Adrenal gland (tissue), 5 donors: ENCODE measurements around the gene PDCD10.

Source experiments
- CTCF ChIP-seq, 6 experiments: fragments of 450-650 bp in 4 of 6; fragments of 200-600 bp in 2 of 6; sonication (generic) in 1 of 6; IDR thresholded peaks; 1 replicate in 5 of 6; 2 replicates in 1 of 6; pipeline versions ENCODE4 v1.5.1 to v1.8.0; 2016 to 2021; ENCODE audit warnings: antibody characterized with exemption in 6 of 6, mild to moderate bottlenecking in 2 of 6, moderate library complexity in 1 of 6
- POLR2A ChIP-seq, 2 donors: fragments of 450-650 bp; IDR thresholded peaks; one replicate each; pipeline ENCODE4 v1.6.1; 2017; ENCODE audit warnings: antibody characterized with exemption in 2 of 2, mild to moderate bottlenecking in 2 of 2, moderate library complexity in 1 of 2
- donor health status: DM: no; HTN: no; CAD: no.

- TF ChIP-seq CTCF (IDR thresholded peaks at IDR 0.05): no peak
- TF ChIP-seq POLR2A (IDR thresholded peaks at IDR 0.05): no peak
Measured at GRCh38 chr3:167728632-167729323, 5.9 kb downstream of the PDCD10 start.
